IMR-90 (cell line): Measurements from ENCODE around the gene GPRASP1. TPM values are rescaled to one million over a fixed set of nuclear protein-coding genes. Genes with fewer than 3 reads are reported as not detected.

Experiments used
- ATAC-seq: fragments of 200-7000 bp; cut with Tn5 transposase; 2 replicates; pipeline ENCODE4 v1.9.1; 2020; ENCODE audit warnings: low read depth, mild to moderate bottlenecking, moderate library complexity
- BruUV-seq: library from RNA; stranded (reverse); fragments of 400-500 nt; replicated peaks from 2 replicates; lab custom pipeline; 2021; lab: Mats Ljungman, UMichigan
- CTCF ChIA-PET: fragments of 300-600 bp; formaldehyde crosslinking; extraction: SDS; loops from one replicate; lab custom pipeline; 2021; ENCODE audit warnings: antibody characterized with exemption; lab: Yijun Ruan, JAX
- POLR2A ChIA-PET: fragments of 300-600 bp; sonication (Branson Sonifier 250); formaldehyde crosslinking; loops from one replicate; lab custom pipeline; 2022; ENCODE audit warnings: antibody characterized with exemption; ENCODE audit not compliant: unreplicated experiment; lab: Charles Lee
- DNase-seq: peaks from one replicate; pipeline ENCODE4 v3.0.0; 2013
- H2AFZ ChIP-seq: replicated peaks from 2 replicates; pipeline ENCODE3; 2013; ENCODE audit warnings: low read length, mild to moderate bottlenecking; ENCODE audit not compliant: poor library complexity
- H2AK5ac ChIP-seq: 2 replicates; pipeline ENCODE4 v1.6.1; 2013; ENCODE audit warnings: low read depth, low read length, inconsistent platforms
- H2AK9ac ChIP-seq: replicated peaks from 2 replicates; pipeline ENCODE3; 2013; ENCODE audit warnings: mild to moderate bottlenecking, low read depth, low read length, moderate library complexity; ENCODE audit not compliant: poor library complexity
- H2BK120ac ChIP-seq: 2 replicates; pipeline ENCODE4 v1.6.1; 2013; ENCODE audit warnings: low read depth, low read length, inconsistent platforms
- H2BK15ac ChIP-seq: 3 replicates; pipeline ENCODE4 v1.6.1; 2013; ENCODE audit warnings: low read depth, low read length, inconsistent platforms
- H2BK20ac ChIP-seq: 2 replicates; pipeline ENCODE4 v1.6.1; 2013; ENCODE audit warnings: low read depth, mild to moderate bottlenecking, inconsistent platforms, low read length, moderate library complexity
- H2BK5ac ChIP-seq: 2 replicates; pipeline ENCODE4 v1.6.1; 2013; ENCODE audit warnings: mild to moderate bottlenecking, low read depth, low read length, inconsistent platforms; ENCODE audit not compliant: poor library complexity, severe bottlenecking
- H3K14ac ChIP-seq: replicated peaks from 2 replicates; pipeline ENCODE4 v1.6.1; 2013; ENCODE audit warnings: low read depth, low read length, inconsistent platforms
- H3K18ac ChIP-seq: 2 replicates; pipeline ENCODE4 v1.6.1; 2013; ENCODE audit warnings: low read depth, low read length, control low read depth
- H3K23ac ChIP-seq: 2 replicates; pipeline ENCODE4 v1.6.1; 2013; ENCODE audit warnings: low read depth, low read length, inconsistent platforms
- H3K27ac ChIP-seq: 2 replicates; pipeline ENCODE4 v1.5.1; 2013; ENCODE audit warnings: mild to moderate bottlenecking, control low read depth, low read length; ENCODE audit not compliant: insufficient read depth
- H3K27me3 ChIP-seq: 2 replicates; pipeline ENCODE4 v1.6.1; 2013; ENCODE audit warnings: low read length; ENCODE audit not compliant: control insufficient read depth, insufficient read depth
- H3K36me3 ChIP-seq: 2 replicates; pipeline ENCODE4 v1.6.1; 2013; ENCODE audit warnings: low read length, mixed read lengths; ENCODE audit not compliant: control insufficient read depth, insufficient read depth
- H3K4ac ChIP-seq: 2 replicates; pipeline ENCODE4 v1.6.1; 2013; ENCODE audit warnings: low read depth, low read length, inconsistent platforms
- H3K4me1 ChIP-seq: 2 replicates; pipeline ENCODE4 v1.6.1; 2013; ENCODE audit warnings: low read length, mixed read lengths; ENCODE audit not compliant: control insufficient read depth, insufficient read depth
- H3K4me2 ChIP-seq: 2 replicates; pipeline ENCODE4 v1.6.1; 2013; ENCODE audit warnings: low read depth, mild to moderate bottlenecking, control low read depth, low read length, moderate library complexity
- H3K4me3 ChIP-seq: 2 replicates; pipeline ENCODE4 v1.5.1; 2013; ENCODE audit warnings: low read depth, mild to moderate bottlenecking, control low read depth, low read length, moderate library complexity; ENCODE audit not compliant: insufficient read depth
- H3K56ac ChIP-seq: 2 replicates; pipeline ENCODE4 v1.6.1; 2013; ENCODE audit warnings: low read length, inconsistent platforms; ENCODE audit not compliant: insufficient read depth; ENCODE audit errors: extremely low read depth
- H3K79me1 ChIP-seq, 2 experiments: 2 replicates each; pipeline ENCODE4 v1.6.1; 2013; ENCODE audit warnings: low read length in 2 of 2, inconsistent platforms in 1 of 2, low read depth in 1 of 2
- H3K9ac ChIP-seq: 2 replicates; pipeline ENCODE4 v1.6.1; 2013; ENCODE audit warnings: low read depth, low read length, control low read depth
- H3K9me1 ChIP-seq: 2 replicates; pipeline ENCODE4 v1.6.1; 2013; ENCODE audit warnings: low read length, inconsistent platforms; ENCODE audit not compliant: insufficient read depth
- H3K9me3 ChIP-seq: 2 replicates; pipeline ENCODE4 v1.6.1; 2013; ENCODE audit warnings: low read length; ENCODE audit not compliant: control insufficient read depth, insufficient read depth
- H4K20me1 ChIP-seq: 2 replicates; pipeline ENCODE4 v1.6.1; 2013; ENCODE audit warnings: low read length, inconsistent platforms; ENCODE audit not compliant: insufficient read depth
- H4K5ac ChIP-seq: 2 replicates; pipeline ENCODE4 v1.6.1; 2013; ENCODE audit warnings: mild to moderate bottlenecking, low read depth, low read length, control low read depth
- H4K8ac ChIP-seq, 2 experiments: 2 replicates each; pipeline ENCODE4 v1.6.1; 2013; ENCODE audit warnings: low read depth in 2 of 2, low read length in 2 of 2, control low read depth in 1 of 2, inconsistent platforms in 1 of 2
- H4K91ac ChIP-seq: 2 replicates; pipeline ENCODE4 v1.6.1; 2013; ENCODE audit warnings: low read depth, low read length, inconsistent platforms; ENCODE audit not compliant: insufficient read depth
- CEBPB ChIP-seq: IDR thresholded peaks from 2 replicates; pipeline ENCODE4 v1.6.1; 2012; ENCODE audit warnings: low read depth, low read length, improper control_type of control experiment
- CHD1 ChIP-seq: IDR thresholded peaks from 2 replicates; pipeline ENCODE4 v1.6.1; 2012; ENCODE audit warnings: low read depth, low read length, improper control_type of control experiment
- FOS ChIP-seq: fragments of 150-350 bp; IDR thresholded peaks from 2 replicates; pipeline ENCODE4 v1.6.1; 2016; ENCODE audit warnings: low read depth, low read length
- MAZ ChIP-seq: IDR thresholded peaks from 2 replicates; pipeline ENCODE4 v1.6.1; 2012; ENCODE audit warnings: low read depth, mild to moderate bottlenecking, low read length, improper control_type of control experiment, moderate library complexity, borderline replicate concordance
- MXI1 ChIP-seq: IDR thresholded peaks from 2 replicates; pipeline ENCODE4 v1.6.1; 2012; ENCODE audit warnings: low read depth, mild to moderate bottlenecking, low read length, moderate library complexity, borderline replicate concordance
- NFE2L2 ChIP-seq: fragments of 150-350 bp; IDR thresholded peaks from 2 replicates; pipeline ENCODE4 v1.6.1; 2016; ENCODE audit warnings: low read depth, mild to moderate bottlenecking, low read length
- RAD21 ChIP-seq: IDR thresholded peaks from 2 replicates; pipeline ENCODE4 v1.6.1; 2012; ENCODE audit warnings: low read length, improper control_type of control experiment
- RCOR1 ChIP-seq: IDR thresholded peaks from 2 replicates; pipeline ENCODE4 v1.6.1; 2012; ENCODE audit warnings: mild to moderate bottlenecking, low read length, improper control_type of control experiment; ENCODE audit not compliant: insufficient replicate concordance
- SMC3 ChIP-seq: fragments of 150-350 bp; IDR thresholded peaks from 2 replicates; pipeline ENCODE4 v1.6.1; 2016; ENCODE audit warnings: low read depth, mild to moderate bottlenecking, antibody characterized with exemption, low read length, moderate library complexity
- WGBS, 2 experiments: methylation state at CpG; one replicate each; pipeline versions ENCODE4 v1.1.5 to v1.1.7; 2013; ENCODE audit warnings: missing lambda C conversion rate in 2 of 2; ENCODE audit not compliant: insufficient read length in 1 of 2; ENCODE audit errors: extremely low coverage in 2 of 2; 5-methylcytosine and 5-hydroxymethylcytosine counted together
- dilution Hi-C: fragments of 300-500 bp; cut with HindIII; formaldehyde crosslinking; loops from one replicate; pipeline ENCODE4 v1.14.3; 2018; ENCODE audit warnings: low sequenced_read_pairs; ENCODE audit not compliant: unreplicated experiment
- in situ Hi-C: fragments of 300-500 bp; cut with MboI; formaldehyde crosslinking; loops from 3 replicates; pipeline ENCODE4 v1.14.3; 2019; ENCODE audit warnings: low sequenced_read_pairs, inconsistent platforms, mixed read lengths
- intact Hi-C: fragments of 100-400 bp; cut with micrococcal nuclease; formaldehyde crosslinking; loops from 2 replicates; pipeline ENCODE4 v1.10.0; 2022
- polyA plus RNA-seq, 3 experiments: library from polyadenylated mRNA; depleted of rRNA; stranded (reverse); fragments of >200 nt; gene quantifications; 2 replicates each; pipeline ENCODE4 v1.2.3, GENCODE V29; 2012; ENCODE audit warnings: low replicate concordance in 1 of 3
- total RNA-seq: library from RNA; depleted of rRNA; stranded (reverse); fragments of >200 nt; gene quantifications from 2 replicates; pipeline ENCODE4 v1.2.3, GENCODE V29; 2012
- TF ChIP-seq, protein P1 (sequence below): conservative IDR thresholded peaks from 2 replicates; pipeline ENCODE4 v1.5.1; 2012; ENCODE audit warnings: mild to moderate bottlenecking, low read depth, low read length, improper control_type of control experiment
- TF ChIP-seq, protein P2 (sequence below): fragments of 150-350 bp; IDR thresholded peaks from 2 replicates; pipeline ENCODE4 v1.6.1; 2017; ENCODE audit warnings: mild to moderate bottlenecking, antibody characterized with exemption, low read length, low read depth

GPRASP1 gene
- total and polyA plus RNA-seq, 2 of the 4 experiments (the other 2 are of a cell fraction) = 1.3 to 1.5 TPM

DNA sequence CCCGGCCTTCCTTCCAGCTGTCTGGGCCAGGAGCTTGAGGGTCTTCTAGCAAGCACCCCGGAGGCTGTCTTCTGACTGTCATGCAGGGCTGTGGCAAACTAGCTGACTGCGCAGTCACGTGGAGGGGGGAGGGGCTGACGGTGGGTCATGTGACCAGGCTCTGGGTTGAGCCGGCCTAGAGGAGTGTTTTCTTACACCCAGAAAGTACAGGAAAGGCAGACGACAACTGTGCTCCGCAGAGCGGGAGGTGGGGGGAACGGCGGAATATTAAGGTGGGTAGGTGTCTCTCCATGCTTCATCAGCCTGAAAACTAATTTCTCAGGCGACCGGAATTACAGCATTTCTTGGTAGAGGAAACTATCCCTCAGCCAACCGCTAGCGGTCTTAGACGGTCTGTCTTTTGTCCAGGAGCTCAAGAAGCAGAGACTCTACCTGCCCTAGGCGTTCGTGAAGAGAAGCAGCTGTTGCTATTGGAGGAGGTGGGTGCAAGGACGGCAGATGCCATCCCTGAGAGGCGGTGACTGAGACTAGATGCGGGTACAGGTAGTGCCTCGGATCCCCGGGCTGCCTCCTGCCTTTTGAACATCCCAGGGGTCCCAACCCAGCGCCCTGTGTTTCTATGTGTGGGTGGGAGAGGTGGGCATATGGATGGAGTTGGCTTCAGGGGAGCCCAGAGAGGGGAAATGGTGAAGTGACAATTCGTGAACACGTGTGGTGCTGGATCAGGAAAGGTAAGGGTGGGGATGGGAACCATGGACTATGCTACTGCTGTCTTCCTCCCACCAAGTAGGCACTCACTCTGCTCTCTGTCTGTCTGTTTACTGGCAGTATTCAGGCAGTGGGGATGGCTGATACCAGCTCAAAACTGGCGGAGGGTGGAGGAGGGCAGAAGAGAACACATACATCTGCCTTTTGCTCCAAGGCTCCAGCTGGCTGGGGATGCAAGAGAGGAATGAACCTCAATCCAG lies 8.8 kb downstream of the GPRASP1 start:
- Histone ChIP-seq H4K91ac (no peak overlapping the region), H3K27ac (peak overlapping the region; percentile 51; the same call in 1 of the 2 replicates), H3K36me3 (peaks cover 1% of the 10 kb centered on the region; the same call in 1 of the 2 replicates), H3K9me3 (no peaks in the 10 kb centered on the region), H2BK120ac (0 out of 2 replicates have a peak overlapping the region, but pooled peaks have one; percentile 48), H4K8ac (peak overlapping the region; percentile 34 to 82; a peak in 2 of 4 replicates), H2BK5ac (no peak overlapping the region), H4K20me1 (no peaks in the 10 kb centered on the region), H3K18ac (no peak overlapping the region), H3K27me3 (peaks cover 2% of the 10 kb centered on the region; the same call in 1 of the 2 replicates), H3K4me2 (peak overlapping the region; percentile 94), H2AK5ac (no peak overlapping the region), H2AFZ (peak overlapping the region; percentile 90), H2AK9ac (peak overlapping the region; percentile 33), H2BK20ac (no peak overlapping the region), H3K9ac (peak overlapping the region; percentile 79), H2BK15ac (no peak overlapping the region), H3K4me1 (no peaks in the 10 kb centered on the region), H3K79me1 (peaks cover 0 to 8% of the 10 kb centered on the region in 2 experiments; a peak in 1 of 4 replicates), H3K4ac (peak overlapping the region; percentile 83), H3K9me1 (no peaks in the 10 kb centered on the region; the same call in 1 of the 2 replicates), H3K14ac (peak overlapping the region; percentile 81), H3K23ac (0 out of 2 replicates have a peak overlapping the region, but pooled peaks have one; percentile 59), H3K4me3 (peak overlapping the region; percentile 50), H3K56ac (peak overlapping the region; percentile 35; the same call in 1 of the 2 replicates), H4K5ac (peak overlapping the region; percentile 11)
- intact Hi-C loops = no loop called here
- ATAC-seq (peak; percentile 88), DNase-seq (peak; percentile 58)
- in situ Hi-C loops = no loop called here
- dilution Hi-C loops = no loop called here
- ChIA-PET POLR2A (interaction anchor here (0.6 kb wide), 1 partner anchor 70 kb away, joined by 5 read pairs; no protein-coding TSS in a partner anchor), CTCF (interaction anchor here (0.6 to 1.0 kb wide), 2 partner anchors 17 to 32 kb away, joined by 3 read pairs; no protein-coding TSS in a partner anchor)
- BruUV-seq = no TSS peak
- WGBS, 2 experiments = 9% methylated on average over 7 of the region's 27 CpGs; no CpG with 5 or more reads in 1 of the 2 experiments
- TF ChIP-seq MAZ = no peak
- TF ChIP-seq RCOR1 = no peak
- TF ChIP-seq FOS = peak; percentile 55; the same call in 1 of the 2 replicates
- TF ChIP-seq, protein P1, sequence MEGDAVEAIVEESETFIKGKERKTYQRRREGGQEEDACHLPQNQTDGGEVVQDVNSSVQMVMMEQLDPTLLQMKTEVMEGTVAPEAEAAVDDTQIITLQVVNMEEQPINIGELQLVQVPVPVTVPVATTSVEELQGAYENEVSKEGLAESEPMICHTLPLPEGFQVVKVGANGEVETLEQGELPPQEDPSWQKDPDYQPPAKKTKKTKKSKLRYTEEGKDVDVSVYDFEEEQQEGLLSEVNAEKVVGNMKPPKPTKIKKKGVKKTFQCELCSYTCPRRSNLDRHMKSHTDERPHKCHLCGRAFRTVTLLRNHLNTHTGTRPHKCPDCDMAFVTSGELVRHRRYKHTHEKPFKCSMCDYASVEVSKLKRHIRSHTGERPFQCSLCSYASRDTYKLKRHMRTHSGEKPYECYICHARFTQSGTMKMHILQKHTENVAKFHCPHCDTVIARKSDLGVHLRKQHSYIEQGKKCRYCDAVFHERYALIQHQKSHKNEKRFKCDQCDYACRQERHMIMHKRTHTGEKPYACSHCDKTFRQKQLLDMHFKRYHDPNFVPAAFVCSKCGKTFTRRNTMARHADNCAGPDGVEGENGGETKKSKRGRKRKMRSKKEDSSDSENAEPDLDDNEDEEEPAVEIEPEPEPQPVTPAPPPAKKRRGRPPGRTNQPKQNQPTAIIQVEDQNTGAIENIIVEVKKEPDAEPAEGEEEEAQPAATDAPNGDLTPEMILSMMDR = no peak
- no peak for TF ChIP-seq SMC3
- TF ChIP-seq, protein P2, sequence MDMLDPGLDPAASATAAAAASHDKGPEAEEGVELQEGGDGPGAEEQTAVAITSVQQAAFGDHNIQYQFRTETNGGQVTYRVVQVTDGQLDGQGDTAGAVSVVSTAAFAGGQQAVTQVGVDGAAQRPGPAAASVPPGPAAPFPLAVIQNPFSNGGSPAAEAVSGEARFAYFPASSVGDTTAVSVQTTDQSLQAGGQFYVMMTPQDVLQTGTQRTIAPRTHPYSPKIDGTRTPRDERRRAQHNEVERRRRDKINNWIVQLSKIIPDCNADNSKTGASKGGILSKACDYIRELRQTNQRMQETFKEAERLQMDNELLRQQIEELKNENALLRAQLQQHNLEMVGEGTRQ = peak; percentile 99
- no peak for TF ChIP-seq MXI1
- no peak for TF ChIP-seq RAD21
- no peak for TF ChIP-seq CHD1
- no peak for TF ChIP-seq CEBPB
- TF ChIP-seq NFE2L2 = no peak; the same call in 1 of the 2 replicates
